DOHH2 (cell line): ENCODE results near the gene PMPCA.

Source experiments
- H3F3A ChIP-seq: fragments of 200-600 bp; sonication (generic), shearing (Covaris generic); 2 replicates; pipeline ENCODE4 v1.6.0; 2016; ENCODE audit warnings: antibody characterized with exemption, mild to moderate bottlenecking; ENCODE audit not compliant: control insufficient read depth, insufficient read depth
- H3K27ac ChIP-seq: fragments of 200-600 bp; sonication (generic); 2 replicates; pipeline ENCODE4 v1.5.1; 2014; ENCODE audit warnings: low read depth, mild to moderate bottlenecking, low read length, moderate library complexity
- H3K27me3 ChIP-seq: fragments of 200-600 bp; sonication (generic); 2 replicates; pipeline ENCODE4 v1.6.1; 2014; ENCODE audit warnings: mild to moderate bottlenecking, low read length, mixed read lengths; ENCODE audit not compliant: control insufficient read depth
- H3K36me3 ChIP-seq: fragments of 200-600 bp; sonication (generic); 2 replicates; pipeline ENCODE4 v1.6.1; 2014; ENCODE audit warnings: mild to moderate bottlenecking, low read length, moderate library complexity, mixed read lengths; ENCODE audit not compliant: control insufficient read depth
- H3K4me1 ChIP-seq: fragments of 200-600 bp; sonication (generic); 2 replicates; pipeline ENCODE4 v1.6.1; 2014; ENCODE audit warnings: mild to moderate bottlenecking, low read length, mixed read lengths; ENCODE audit not compliant: control insufficient read depth
- H3K4me2 ChIP-seq: fragments of 200-600 bp; sonication (generic); 2 replicates; pipeline ENCODE4 v1.6.0; 2014; ENCODE audit warnings: mild to moderate bottlenecking, low read length, moderate library complexity
- H3K4me3 ChIP-seq: fragments of 200-600 bp; sonication (generic); 2 replicates; pipeline ENCODE4 v1.5.1; 2014; ENCODE audit warnings: mild to moderate bottlenecking, low read length, mixed read lengths
- H3K79me2 ChIP-seq: fragments of 200-600 bp; sonication (generic); 2 replicates; pipeline ENCODE4 v1.6.1; 2014; ENCODE audit warnings: mild to moderate bottlenecking, low read length, mixed read lengths; ENCODE audit not compliant: control insufficient read depth
- H3K9me2 ChIP-seq: fragments of 200-600 bp; sonication (generic); replicated peaks from 2 replicates; pipeline ENCODE4 v1.6.1; 2014; ENCODE audit warnings: mild to moderate bottlenecking, low read length, mixed read lengths; ENCODE audit not compliant: control insufficient read depth
- H3K9me3 ChIP-seq: fragments of 200-600 bp; sonication (generic); 2 replicates; pipeline ENCODE4 v1.6.1; 2014; ENCODE audit warnings: antibody characterized with exemption, low read length, mixed read lengths; ENCODE audit not compliant: control insufficient read depth, insufficient read depth
- H4K20me1 ChIP-seq: fragments of 200-600 bp; sonication (generic); 2 replicates; pipeline ENCODE4 v1.6.0; 2014; ENCODE audit warnings: low read depth, mild to moderate bottlenecking, antibody characterized with exemption, low read length, moderate library complexity; ENCODE audit not compliant: control insufficient read depth, insufficient read depth
- CTCF ChIP-seq: fragments of 200-600 bp; sonication (generic); IDR thresholded peaks from one replicate; pipeline ENCODE4 v1.5.1; 2014; ENCODE audit warnings: antibody characterized with exemption, mild to moderate bottlenecking, low read depth, low read length; ENCODE audit not compliant: poor library complexity, severe bottlenecking
- EZH2phosphoT487 ChIP-seq: fragments of 200-600 bp; sonication (generic); IDR thresholded peaks from 2 replicates; pipeline ENCODE4 v1.6.1; 2017; ENCODE audit warnings: borderline replicate concordance, mild to moderate bottlenecking, antibody characterized with exemption, low read length, moderate library complexity, mixed read lengths

The PMPCA gene

GRCh38 chr9:136367296-136368145 is 42.9 kb upstream of the PMPCA start:
- Histone ChIP-seq H3K4me2 (no peak overlapping the region), H3K79me2 (peaks cover 4% of the 10 kb centered on the region; the same call in 1 of the 2 replicates), H3K4me3 (no peak overlapping the region), H3K9me3 (no peaks in the 10 kb centered on the region), H3K27me3 (no peaks in the 10 kb centered on the region), H3K36me3 (no peaks in the 10 kb centered on the region), H3K9me2 (no peaks in the 10 kb centered on the region), H3K4me1 (peaks cover 18% of the 10 kb centered on the region), H3K27ac (no peak overlapping the region), H4K20me1 (no peaks in the 10 kb centered on the region), H3F3A (no peaks in the 10 kb centered on the region)
- no peak for TF ChIP-seq EZH2phosphoT487
- no peak for TF ChIP-seq CTCF

- no peaks in the 10 kb centered on the region for H3K9me3 ChIP-seq
- H3K27me3 ChIP-seq = no peaks in the 10 kb centered on the region
- H3K36me3 ChIP-seq = no peaks in the 10 kb centered on the region
- no peaks in the 10 kb centered on the region for H3K79me2 ChIP-seq
- TF ChIP-seq CTCF (no peak), EZH2phosphoT487 (no peak)
- no peak overlapping the region for H3K27ac ChIP-seq
- H3K4me3 ChIP-seq = no peak overlapping the region
- H3K9me2 ChIP-seq = no peaks in the 10 kb centered on the region
- H3F3A ChIP-seq = no peaks in the 10 kb centered on the region
- no peaks in the 10 kb centered on the region for H4K20me1 ChIP-seq
- peaks cover 17% of the 10 kb centered on the region for H3K4me1 ChIP-seq
- H3K4me2 ChIP-seq = no peak overlapping the region
Observed at GRCh38 chr9:136368190-136368589, 42.3 kb upstream of the PMPCA start.

- TF ChIP-seq EZH2phosphoT487 (no peak), CTCF (no peak)
- H3K27me3 ChIP-seq = no peaks in the 10 kb centered on the region
- no peaks in the 10 kb centered on the region for H3K79me2 ChIP-seq
- no peaks in the 10 kb centered on the region for H3K9me2 ChIP-seq
- peaks cover 2% of the 10 kb centered on the region; the same call in 1 of the 2 replicates for H3K36me3 ChIP-seq
- H3K27ac ChIP-seq = no peak overlapping the region
- no peak overlapping the region for H3K4me3 ChIP-seq
- no peaks in the 10 kb centered on the region for H3K9me3 ChIP-seq
- no peaks in the 10 kb centered on the region for H4K20me1 ChIP-seq
- H3K4me2 ChIP-seq = no peak overlapping the region
- H3F3A ChIP-seq = no peaks in the 10 kb centered on the region
- H3K4me1 ChIP-seq = peaks cover 12% of the 10 kb centered on the region
Observed at GRCh38 chr9:136370037-136370436, 40.4 kb upstream of the PMPCA start.
